Peyer's patch (tissue), 4 donors: Measurements from ENCODE around the gene DLX4.

Experiments used
- CTCF ChIP-seq, 6 experiments: fragments of 450-650 bp in 4 of 6; fragments of 200-600 bp in 2 of 6; sonication (generic) in 1 of 6; IDR thresholded peaks; one replicate each; pipeline ENCODE4 v1.5.1; 2017 to 2019; ENCODE audit warnings: antibody characterized with exemption in 6 of 6, mild to moderate bottlenecking in 3 of 6, moderate library complexity in 1 of 6
- POLR2A ChIP-seq, 2 donors: fragments of 450-650 bp; IDR thresholded peaks; one replicate each; pipeline ENCODE4 v1.5.1; 2017; ENCODE audit warnings: antibody characterized with exemption in 2 of 2, mild to moderate bottlenecking in 2 of 2, moderate library complexity in 2 of 2

- TF ChIP-seq CTCF (IDR thresholded peaks at IDR 0.05) (no peak), POLR2A (IDR thresholded peaks at IDR 0.05) (no peak)
Observed at GRCh38 chr17:49994085-49995054, 25.4 kb downstream of the DLX4 start.
